Thyroid gland (tissue), 4 donors: Measurements from ENCODE around the gene C8A.

Experiments used
- CTCF ChIP-seq, 6 experiments: fragments of 200-600 bp in 3 of 6; fragments of 450-650 bp in 3 of 6; sonication (generic) in 3 of 6; IDR thresholded peaks; one replicate each; pipeline ENCODE4 v1.5.1; 2016 to 2019; ENCODE audit warnings: antibody characterized with exemption in 6 of 6, mild to moderate bottlenecking in 2 of 6, inconsistent platforms in 1 of 6, moderate library complexity in 1 of 6
- POLR2A ChIP-seq, 2 donors: fragments of 450-650 bp; IDR thresholded peaks; one replicate each; pipeline ENCODE4 v1.6.1; 2017; ENCODE audit warnings: antibody characterized with exemption in 2 of 2, mild to moderate bottlenecking in 2 of 2, moderate library complexity in 1 of 2

DNA sequence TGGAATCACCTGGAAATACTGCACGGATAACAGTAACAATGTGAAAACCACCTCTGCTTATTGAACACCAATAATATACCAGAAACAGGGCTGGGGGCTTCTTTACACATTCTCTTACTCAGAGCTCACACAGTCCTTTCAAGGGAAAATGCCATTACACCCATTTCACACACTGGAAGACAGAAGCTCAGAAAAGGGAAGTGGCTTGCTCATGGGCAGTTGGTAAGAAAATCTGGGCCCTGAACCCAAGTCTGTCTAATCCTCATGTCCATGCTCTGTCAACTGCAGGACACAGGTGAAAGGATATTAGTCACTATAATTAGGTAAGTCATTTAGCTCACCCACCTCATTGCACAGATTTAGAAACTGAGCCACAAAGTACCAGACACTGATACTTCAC, 18.6 kb downstream of the C8A start:
- TF ChIP-seq POLR2A (IDR thresholded peaks at IDR 0.05) (no peak), CTCF (IDR thresholded peaks at IDR 0.05) (no peak)
